A549 (cell line): ENCODE data around the gene JAG2. TPM values are rescaled to one million over a fixed set of nuclear protein-coding genes. Genes with fewer than 3 reads are reported as not detected.

Experiments
- ATAC-seq, 2 experiments: fragments of 200-7000 bp in 1 of 2; fragments of >200 bp in 1 of 2; cut with Nextera tagmentation in 1 of 2; cut with Tn5 transposase in 1 of 2; 3 replicates each; pipeline versions ENCODE4 v1.8.0 to v1.9.1; 2018 to 2020; ENCODE audit warnings: mild to moderate bottlenecking in 1 of 2, moderate library complexity in 1 of 2
- CTCF ChIA-PET: fragments of 300-600 bp; sonication (Branson Sonifier 250); formaldehyde crosslinking; extraction: SDS; loops from one replicate; lab custom pipeline; 2021; ENCODE audit warnings: antibody characterized with exemption, inconsistent platforms; lab: Yijun Ruan, JAX
- POLR2A ChIA-PET: fragments of 350-600 bp; formaldehyde crosslinking; extraction: SDS; loops from one replicate; lab custom pipeline; 2021; ENCODE audit warnings: antibody characterized with exemption, inconsistent platforms; lab: Yijun Ruan, JAX
- DNase-seq, 2 experiments: peaks; one replicate each; pipeline versions ENCODE4 v3.0.0 to v3.0.0-alpha.2; 2011 to 2016; ENCODE audit warnings: low read depth in 1 of 2, low spot score in 1 of 2
- FAIRE-seq: peaks from 2 replicates; lab custom pipeline; 2011; peaks lifted over from hg19 to GRCh38; lab: Jason Lieb, UNC
- H3K27ac ChIP-seq, 2 experiments: fragments of >200 bp; sonication (Bioruptor Twin); formaldehyde crosslinking; 3 replicates each; pipeline ENCODE4 v1.5.1; 2016 to 2017
- H3K4me1 ChIP-seq: fragments of >200 bp; sonication (Bioruptor Twin); formaldehyde crosslinking; 3 replicates; pipeline ENCODE4 v1.6.1; 2016
- H3K4me2 ChIP-seq: fragments of >200 bp; sonication (Bioruptor Twin); formaldehyde crosslinking; 3 replicates; pipeline ENCODE4 v1.6.1; 2016
- H3K4me3 ChIP-seq: fragments of >200 bp; sonication (Bioruptor Twin); formaldehyde crosslinking; 3 replicates; pipeline ENCODE4 v1.5.1; 2016
- H3K9me3 ChIP-seq: fragments of >200 bp; sonication (Bioruptor Twin); formaldehyde crosslinking; 3 replicates; pipeline ENCODE4 v1.6.1; 2016
- CBX2 ChIP-seq: fragments of 200-600 bp; sonication (generic); IDR thresholded peaks from 2 replicates; pipeline ENCODE4 v1.6.1; 2016; ENCODE audit warnings: low read depth, mild to moderate bottlenecking, borderline replicate concordance
- CBX8 ChIP-seq: fragments of 200-600 bp; sonication (generic); IDR thresholded peaks from 2 replicates; pipeline ENCODE4 v1.6.1; 2016
- CEBPB ChIP-seq, 2 experiments: fragments of >200 bp in 1 of 2; sonication (Bioruptor Twin) in 1 of 2; formaldehyde crosslinking in 1 of 2; IDR thresholded peaks; 2 replicates each; pipeline ENCODE4 v1.6.1; 2012 to 2016
- EHF ChIP-seq: fragments of 250-450 bp; sonication (Bioruptor Pico); IDR thresholded peaks from 2 replicates; pipeline ENCODE4 v1.5.0; 2020; ENCODE audit warnings: mild to moderate bottlenecking
- EHMT2 ChIP-seq: fragments of 200-600 bp; sonication (generic); IDR thresholded peaks from 2 replicates; pipeline ENCODE4 v1.6.1; 2016; ENCODE audit warnings: antibody characterized with exemption, low read depth, mild to moderate bottlenecking, moderate library complexity
- ESRRA ChIP-seq: fragments of 150-350 bp; IDR thresholded peaks from 2 replicates; pipeline ENCODE4 v1.6.1; 2014; ENCODE audit warnings: mild to moderate bottlenecking, low read length, borderline replicate concordance
- FOSB ChIP-seq: fragments of 250-450 bp; sonication (Bioruptor Pico); IDR thresholded peaks from 2 replicates; pipeline ENCODE4 v1.5.0; 2020; ENCODE audit warnings: mild to moderate bottlenecking, moderate library complexity
- FOXS1 ChIP-seq: fragments of 250-450 bp; sonication (Bioruptor Pico); IDR thresholded peaks from 2 replicates; pipeline ENCODE4 v1.5.0; 2020; ENCODE audit warnings: mild to moderate bottlenecking, moderate library complexity
- GATA3 ChIP-seq: IDR thresholded peaks from 2 replicates; pipeline ENCODE4 v1.6.1; 2012; ENCODE audit warnings: borderline replicate concordance
- HDAC2 ChIP-seq: fragments of 200-600 bp; sonication (generic); IDR thresholded peaks from 2 replicates; pipeline ENCODE4 v1.6.1; 2016
- HEYL ChIP-seq: fragments of 250-450 bp; sonication (Bioruptor Pico); IDR thresholded peaks from 2 replicates; pipeline ENCODE4 v1.8.0; 2021; ENCODE audit warnings: mild to moderate bottlenecking, moderate library complexity
- HOXA7 ChIP-seq: fragments of 250-450 bp; sonication (Bioruptor Pico); IDR thresholded peaks from 2 replicates; pipeline ENCODE4 v1.5.0; 2020; ENCODE audit warnings: mild to moderate bottlenecking, moderate library complexity
- HOXB13 ChIP-seq: fragments of 250-450 bp; sonication (Bioruptor Pico); IDR thresholded peaks from 2 replicates; pipeline ENCODE4 v1.5.0; 2020; ENCODE audit warnings: low read depth, mild to moderate bottlenecking, moderate library complexity
- JUN ChIP-seq, 2 experiments: fragments of >200 bp; sonication (Bioruptor Twin); formaldehyde crosslinking; IDR thresholded peaks; 2 replicates in 1 of 2; 3 replicates in 1 of 2; pipeline ENCODE4 v1.6.1; 2016 to 2017
- JUNB ChIP-seq: fragments of >200 bp; sonication (Bioruptor Twin); formaldehyde crosslinking; IDR thresholded peaks from 2 replicates; pipeline ENCODE4 v1.6.1; 2016
- KDM1A ChIP-seq: fragments of 200-600 bp; sonication (generic); IDR thresholded peaks from 2 replicates; pipeline ENCODE4 v1.6.1; 2016; ENCODE audit warnings: low read depth, mild to moderate bottlenecking
- KDM5A ChIP-seq: fragments of 200-600 bp; sonication (generic); IDR thresholded peaks from 2 replicates; pipeline ENCODE4 v1.6.1; 2016; ENCODE audit warnings: antibody characterized with exemption, mild to moderate bottlenecking
- MAZ ChIP-seq: fragments of 150-350 bp; IDR thresholded peaks from 2 replicates; pipeline ENCODE4 v1.6.1; 2014; ENCODE audit warnings: antibody characterized with exemption, low read depth, low read length, borderline replicate concordance
- MYC ChIP-seq: IDR thresholded peaks from 2 replicates; pipeline ENCODE4 v1.6.1; 2012; ENCODE audit warnings: mild to moderate bottlenecking, inconsistent platforms, low read length, improper control_type of control experiment, borderline replicate concordance
- NR3C1 ChIP-seq: fragments of >200 bp; sonication (Bioruptor Twin); formaldehyde crosslinking; IDR thresholded peaks from 3 replicates; pipeline ENCODE4 v1.6.1; 2017
- POLR2A ChIP-seq: IDR thresholded peaks from 2 replicates; pipeline ENCODE4 v1.6.1; 2012; ENCODE audit warnings: mild to moderate bottlenecking, low read length
- RARB ChIP-seq: fragments of 250-450 bp; sonication (Bioruptor Pico); IDR thresholded peaks from 2 replicates; pipeline ENCODE4 v1.8.0; 2021; ENCODE audit warnings: mild to moderate bottlenecking, moderate library complexity
- RFX5 ChIP-seq: fragments of 450-650 bp; IDR thresholded peaks from 2 replicates; pipeline ENCODE4 v1.7.1; 2014; ENCODE audit warnings: antibody characterized with exemption, mild to moderate bottlenecking, moderate library complexity
- TFCP2L1 ChIP-seq: fragments of 250-450 bp; sonication (Bioruptor Pico); IDR thresholded peaks from 2 replicates; pipeline ENCODE4 v1.5.0; 2021; ENCODE audit warnings: mild to moderate bottlenecking
- ZNF302 ChIP-seq: fragments of 250-450 bp; sonication (Bioruptor Pico); IDR thresholded peaks from 2 replicates; pipeline ENCODE4 v1.9.0; 2021; ENCODE audit warnings: inconsistent platforms, mild to moderate bottlenecking, moderate library complexity
- ZSCAN20 ChIP-seq: fragments of 250-450 bp; sonication (Bioruptor Pico); IDR thresholded peaks from 2 replicates; pipeline ENCODE4 v1.8.0; 2022; ENCODE audit warnings: mild to moderate bottlenecking, moderate library complexity
- WGBS: methylation state at CpG from one replicate; pipeline ENCODE4 v1.1.6; 2017; ENCODE audit errors: missing lambda C conversion rate; 5-methylcytosine and 5-hydroxymethylcytosine counted together
- polyA plus RNA-seq, 4 experiments: library from polyadenylated mRNA; depleted of rRNA in 3 of 4; stranded (reverse); fragments of >200 nt; fragmentation: RNase III in 1 of 4; extraction: RNeasy Plus Mini Kit Qiagen cat#74134 plus additional on column Dnase treatment in 1 of 4; gene quantifications; 2 replicates in 3 of 4; 3 replicates in 1 of 4; pipeline ENCODE4 v1.2.3, GENCODE V29; 2011 to 2017
- TF ChIP-seq, protein P1 (sequence below): fragments of 200-600 bp; sonication (generic); IDR thresholded peaks from 2 replicates; pipeline ENCODE4 v1.6.1; 2016; ENCODE audit warnings: antibody characterized with exemption, mild to moderate bottlenecking, moderate library complexity
- TF ChIP-seq, protein P2 (sequence below): IDR thresholded peaks from 2 replicates; pipeline ENCODE4 v1.6.1; 2012
- TF ChIP-seq, protein P3 (sequence below): fragments of 150-350 bp; IDR thresholded peaks from 2 replicates; pipeline ENCODE4 v1.6.1; 2014; ENCODE audit warnings: low read depth, mild to moderate bottlenecking, low read length
- TF ChIP-seq, protein P4 (sequence below): fragments of >200 bp; sonication (Bioruptor Twin); formaldehyde crosslinking; IDR thresholded peaks from 2 replicates; pipeline ENCODE4 v1.6.1; 2016
- TF ChIP-seq, protein P5 (sequence below): fragments of 250-450 bp; sonication (Bioruptor Pico); IDR thresholded peaks from 2 replicates; pipeline ENCODE4 v1.5.0; 2021; ENCODE audit warnings: mild to moderate bottlenecking, moderate library complexity, borderline replicate concordance
- TF ChIP-seq, protein P6 (sequence below): fragments of >200 bp; sonication (Bioruptor Twin); formaldehyde crosslinking; IDR thresholded peaks from 3 replicates; pipeline ENCODE4 v1.6.1; 2016
- TF ChIP-seq, protein P7 (sequence below): IDR thresholded peaks from 2 replicates; pipeline ENCODE4 v1.6.1; 2012; ENCODE audit warnings: low read depth, borderline replicate concordance

JAG2 gene
- polyA plus RNA-seq, 2 of the 4 experiments (the other 2 are of a cell fraction): 5.9 to 20.4 TPM

DNA sequence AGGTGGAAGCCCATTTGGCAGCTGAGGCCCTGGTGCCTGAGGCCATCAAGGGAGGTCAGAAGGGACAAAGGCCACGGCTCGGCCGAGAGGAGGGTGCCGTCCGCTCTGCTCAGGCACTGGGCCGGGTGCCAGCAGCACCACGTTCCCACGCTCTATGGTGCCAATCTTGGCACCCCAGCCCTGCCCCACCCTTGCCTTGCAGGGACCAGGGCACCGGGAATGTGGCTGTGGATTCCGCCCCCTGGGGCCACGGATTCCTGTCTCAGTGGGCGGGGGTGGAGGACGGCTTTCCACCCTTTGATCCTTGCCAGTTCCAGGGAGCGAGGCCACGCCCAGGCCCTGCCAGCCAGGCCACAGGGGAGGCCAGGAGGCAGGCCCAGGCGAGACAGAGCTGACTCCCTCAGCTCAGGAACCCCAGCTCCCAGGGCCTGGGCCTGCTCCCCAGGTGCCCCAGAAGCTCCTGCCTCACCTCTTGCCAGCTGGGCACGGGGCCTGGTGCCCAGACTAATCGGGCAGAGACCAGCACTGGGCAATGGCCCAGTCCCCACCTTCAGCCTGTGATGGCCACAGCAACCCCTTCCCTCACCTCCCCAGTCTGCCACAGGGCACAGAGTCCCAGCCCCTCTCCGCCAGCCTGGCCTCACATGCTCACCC is 76.9 kb downstream of the JAG2 start:
- ChIA-PET POLR2A (interaction anchor here (0.7 to 2.4 kb wide), 8 partner anchors 11 to 209 kb away, joined by 3 to 15 read pairs (median 6); partner anchors contain the start of genes BRF1, CDCA4, JAG2 and NUDT14), CTCF (interaction anchor here (0.6 to 9.1 kb wide), 28 partner anchors 12 to 399 kb away, joined by 3 to 132 read pairs (median 6); partner anchors contain the start of genes JAG2 and NUDT14)
- peak overlapping the region; percentile 92 for H3K4me3 ChIP-seq
- 3% methylated on average over 3 of the region's 19 CpGs for WGBS
- H3K9me3 ChIP-seq: no peaks in the 10 kb centered on the region
- H3K4me2 ChIP-seq: peak overlapping the region; percentile 98
- FAIRE-seq: peak; percentile 99
- DNase-seq: peak; percentile 93 to 99
- peaks cover 52% of the 10 kb centered on the region for H3K4me1 ChIP-seq
- peak overlapping the region; percentile 98 to 100 for H3K27ac ChIP-seq
- ATAC-seq: peak; percentile 23 to 62
- TF ChIP-seq TFCP2L1 (peak; percentile 43; the same call in 1 of the 2 replicates), MAZ (0 out of 2 replicates have a peak, but pooled peaks have one; percentile 80), GATA3 (peak; percentile 96), ZSCAN20 (CRISPR knock-in tag) (no peak), HEYL (CRISPR knock-in tag) (no peak; the same call in 1 of the 2 replicates), JUNB (0 out of 2 replicates have a peak, but pooled peaks have one; percentile 42), MYC (peak; percentile 62), HDAC2 (no peak), KDM5A (no peak), RFX5 (no peak), KDM1A (no peak), ZNF302 (CRISPR knock-in tag) (peak; percentile 10; the same call in 1 of the 2 replicates), CBX2 (no peak), RARB (CRISPR knock-in tag) (peak; percentile 83), ESRRA (peak; percentile 50), HOXB13 (CRISPR knock-in tag) (no peak; the same call in none of the 2 replicates), EHF (CRISPR knock-in tag) (no peak), EHMT2 (no peak), CEBPB (IDR thresholded peaks at IDR 0.05) (peak in 1 of 2 experiments; percentile 4; a peak in 1 of 4 replicates), NR3C1 (no peak), FOXS1 (CRISPR knock-in tag) (no peak), POLR2A (peak; percentile 76), HOXA7 (no peak), JUN (IDR thresholded peaks at IDR 0.05) (peak; percentile 94 to 98), CBX8 (no peak), FOSB (CRISPR knock-in tag) (peak; percentile 21; the same call in 1 of the 2 replicates)
- TF ChIP-seq, protein P1, sequence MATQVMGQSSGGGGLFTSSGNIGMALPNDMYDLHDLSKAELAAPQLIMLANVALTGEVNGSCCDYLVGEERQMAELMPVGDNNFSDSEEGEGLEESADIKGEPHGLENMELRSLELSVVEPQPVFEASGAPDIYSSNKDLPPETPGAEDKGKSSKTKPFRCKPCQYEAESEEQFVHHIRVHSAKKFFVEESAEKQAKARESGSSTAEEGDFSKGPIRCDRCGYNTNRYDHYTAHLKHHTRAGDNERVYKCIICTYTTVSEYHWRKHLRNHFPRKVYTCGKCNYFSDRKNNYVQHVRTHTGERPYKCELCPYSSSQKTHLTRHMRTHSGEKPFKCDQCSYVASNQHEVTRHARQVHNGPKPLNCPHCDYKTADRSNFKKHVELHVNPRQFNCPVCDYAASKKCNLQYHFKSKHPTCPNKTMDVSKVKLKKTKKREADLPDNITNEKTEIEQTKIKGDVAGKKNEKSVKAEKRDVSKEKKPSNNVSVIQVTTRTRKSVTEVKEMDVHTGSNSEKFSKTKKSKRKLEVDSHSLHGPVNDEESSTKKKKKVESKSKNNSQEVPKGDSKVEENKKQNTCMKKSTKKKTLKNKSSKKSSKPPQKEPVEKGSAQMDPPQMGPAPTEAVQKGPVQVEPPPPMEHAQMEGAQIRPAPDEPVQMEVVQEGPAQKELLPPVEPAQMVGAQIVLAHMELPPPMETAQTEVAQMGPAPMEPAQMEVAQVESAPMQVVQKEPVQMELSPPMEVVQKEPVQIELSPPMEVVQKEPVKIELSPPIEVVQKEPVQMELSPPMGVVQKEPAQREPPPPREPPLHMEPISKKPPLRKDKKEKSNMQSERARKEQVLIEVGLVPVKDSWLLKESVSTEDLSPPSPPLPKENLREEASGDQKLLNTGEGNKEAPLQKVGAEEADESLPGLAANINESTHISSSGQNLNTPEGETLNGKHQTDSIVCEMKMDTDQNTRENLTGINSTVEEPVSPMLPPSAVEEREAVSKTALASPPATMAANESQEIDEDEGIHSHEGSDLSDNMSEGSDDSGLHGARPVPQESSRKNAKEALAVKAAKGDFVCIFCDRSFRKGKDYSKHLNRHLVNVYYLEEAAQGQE: no peak; the same call in 1 of the 2 replicates
- TF ChIP-seq, protein P2, sequence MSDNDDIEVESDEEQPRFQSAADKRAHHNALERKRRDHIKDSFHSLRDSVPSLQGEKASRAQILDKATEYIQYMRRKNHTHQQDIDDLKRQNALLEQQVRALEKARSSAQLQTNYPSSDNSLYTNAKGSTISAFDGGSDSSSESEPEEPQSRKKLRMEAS: peak; percentile 94
- TF ChIP-seq, protein P3, sequence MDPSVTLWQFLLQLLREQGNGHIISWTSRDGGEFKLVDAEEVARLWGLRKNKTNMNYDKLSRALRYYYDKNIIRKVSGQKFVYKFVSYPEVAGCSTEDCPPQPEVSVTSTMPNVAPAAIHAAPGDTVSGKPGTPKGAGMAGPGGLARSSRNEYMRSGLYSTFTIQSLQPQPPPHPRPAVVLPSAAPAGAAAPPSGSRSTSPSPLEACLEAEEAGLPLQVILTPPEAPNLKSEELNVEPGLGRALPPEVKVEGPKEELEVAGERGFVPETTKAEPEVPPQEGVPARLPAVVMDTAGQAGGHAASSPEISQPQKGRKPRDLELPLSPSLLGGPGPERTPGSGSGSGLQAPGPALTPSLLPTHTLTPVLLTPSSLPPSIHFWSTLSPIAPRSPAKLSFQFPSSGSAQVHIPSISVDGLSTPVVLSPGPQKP: no peak
- TF ChIP-seq, protein P4, sequence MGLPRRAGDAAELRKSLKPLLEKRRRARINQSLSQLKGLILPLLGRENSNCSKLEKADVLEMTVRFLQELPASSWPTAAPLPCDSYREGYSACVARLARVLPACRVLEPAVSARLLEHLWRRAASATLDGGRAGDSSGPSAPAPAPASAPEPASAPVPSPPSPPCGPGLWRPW: no peak
- TF ChIP-seq, protein P5, sequence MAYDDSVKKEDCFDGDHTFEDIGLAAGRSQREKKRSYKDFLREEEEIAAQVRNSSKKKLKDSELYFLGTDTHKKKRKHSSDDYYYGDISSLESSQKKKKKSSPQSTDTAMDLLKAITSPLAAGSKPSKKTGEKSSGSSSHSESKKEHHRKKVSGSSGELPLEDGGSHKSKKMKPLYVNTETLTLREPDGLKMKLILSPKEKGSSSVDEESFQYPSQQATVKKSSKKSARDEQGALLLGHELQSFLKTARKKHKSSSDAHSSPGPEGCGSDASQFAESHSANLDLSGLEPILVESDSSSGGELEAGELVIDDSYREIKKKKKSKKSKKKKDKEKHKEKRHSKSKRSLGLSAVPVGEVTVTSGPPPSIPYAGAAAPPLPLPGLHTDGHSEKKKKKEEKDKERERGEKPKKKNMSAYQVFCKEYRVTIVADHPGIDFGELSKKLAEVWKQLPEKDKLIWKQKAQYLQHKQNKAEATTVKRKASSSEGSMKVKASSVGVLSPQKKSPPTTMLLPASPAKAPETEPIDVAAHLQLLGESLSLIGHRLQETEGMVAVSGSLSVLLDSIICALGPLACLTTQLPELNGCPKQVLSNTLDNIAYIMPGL (CRISPR knock-in tag): no peak
- TF ChIP-seq, protein P6, sequence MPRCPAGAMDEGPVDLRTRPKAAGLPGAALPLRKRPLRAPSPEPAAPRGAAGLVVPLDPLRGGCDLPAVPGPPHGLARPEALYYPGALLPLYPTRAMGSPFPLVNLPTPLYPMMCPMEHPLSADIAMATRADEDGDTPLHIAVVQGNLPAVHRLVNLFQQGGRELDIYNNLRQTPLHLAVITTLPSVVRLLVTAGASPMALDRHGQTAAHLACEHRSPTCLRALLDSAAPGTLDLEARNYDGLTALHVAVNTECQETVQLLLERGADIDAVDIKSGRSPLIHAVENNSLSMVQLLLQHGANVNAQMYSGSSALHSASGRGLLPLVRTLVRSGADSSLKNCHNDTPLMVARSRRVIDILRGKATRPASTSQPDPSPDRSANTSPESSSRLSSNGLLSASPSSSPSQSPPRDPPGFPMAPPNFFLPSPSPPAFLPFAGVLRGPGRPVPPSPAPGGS: peak; percentile 77; the same call in 2 of the 3 replicates
- TF ChIP-seq, protein P7, sequence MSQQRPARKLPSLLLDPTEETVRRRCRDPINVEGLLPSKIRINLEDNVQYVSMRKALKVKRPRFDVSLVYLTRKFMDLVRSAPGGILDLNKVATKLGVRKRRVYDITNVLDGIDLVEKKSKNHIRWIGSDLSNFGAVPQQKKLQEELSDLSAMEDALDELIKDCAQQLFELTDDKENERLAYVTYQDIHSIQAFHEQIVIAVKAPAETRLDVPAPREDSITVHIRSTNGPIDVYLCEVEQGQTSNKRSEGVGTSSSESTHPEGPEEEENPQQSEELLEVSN: peak; percentile 63
